ENCODE measurements around the gene USHBP1. TPM values are rescaled to one million over a fixed set of nuclear protein-coding genes. Genes with fewer than 3 reads are reported as not detected.

Gene USHBP1
- total RNA-seq, 1 donor from 2014 or later = 12.3 TPM

DNA sequence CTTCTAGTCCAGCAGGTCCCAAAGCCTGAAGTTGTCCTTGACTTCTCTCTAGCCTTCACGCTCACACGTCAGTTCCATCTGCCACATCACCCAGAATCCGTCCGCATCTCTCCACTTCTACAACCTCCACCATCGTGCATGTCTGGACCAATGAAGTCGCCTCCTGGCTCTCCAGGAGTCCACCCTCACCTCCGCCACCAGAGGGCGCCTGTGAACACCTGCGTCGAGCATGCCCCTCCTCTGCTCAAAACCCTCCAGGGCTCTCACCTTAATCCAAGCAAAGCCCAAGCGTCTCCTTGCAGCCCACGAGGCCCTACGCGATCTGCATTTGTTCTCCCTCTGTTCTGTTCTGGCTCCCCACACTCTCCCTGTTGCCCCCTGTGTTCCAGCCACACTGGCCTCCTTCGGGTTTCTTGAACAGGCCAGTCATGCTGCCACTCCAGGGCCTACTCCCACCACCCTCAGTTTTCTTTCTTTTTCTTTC lies 3.7 kb downstream of the USHBP1 start:
- H3K36me3 ChIP-seq = no peaks in the 10 kb centered on the region
- peak in 1 of 2 donors; percentile 87 for DNase-seq (ENCODE audit: low spot score in 2 of 2)
- no peaks in the 10 kb centered on the region for H3K27me3 ChIP-seq
- H3K9me3 ChIP-seq = no peaks in the 10 kb centered on the region
- no peaks in the 10 kb centered on the region for H3K4me1 ChIP-seq
- no peak overlapping the region for H3K4me3 ChIP-seq
- intact Hi-C loops (cut with DNase I) = loop anchor here (2.0 to 10.0 kb wide), 2 partner anchors 22 to 204 kb away; partner anchors contain the start of gene NXNL1
- H3K27ac ChIP-seq = no peak overlapping the region
- peak; percentile 83 to 93 (median 83) for TF ChIP-seq CTCF (IDR thresholded peaks at IDR 0.05)

GRCh38 chr19:17259934-17260333 lies 4.6 kb downstream of the USHBP1 start:
- DNase-seq (ENCODE audit: low spot score in 2 of 2) = no peak
- H3K9me3 ChIP-seq = no peaks in the 10 kb centered on the region
- no peak overlapping the region for H3K27ac ChIP-seq
- intact Hi-C loops (cut with DNase I) = loop anchor here (2.0 to 10.0 kb wide), 2 partner anchors 23 to 205 kb away; partner anchors contain the start of gene NXNL1
- no peak for TF ChIP-seq CTCF (IDR thresholded peaks at IDR 0.05)
- H3K36me3 ChIP-seq = no peaks in the 10 kb centered on the region
- H3K4me1 ChIP-seq = no peaks in the 10 kb centered on the region
- no peak overlapping the region for H3K4me3 ChIP-seq
- H3K27me3 ChIP-seq = no peaks in the 10 kb centered on the region

DNA sequence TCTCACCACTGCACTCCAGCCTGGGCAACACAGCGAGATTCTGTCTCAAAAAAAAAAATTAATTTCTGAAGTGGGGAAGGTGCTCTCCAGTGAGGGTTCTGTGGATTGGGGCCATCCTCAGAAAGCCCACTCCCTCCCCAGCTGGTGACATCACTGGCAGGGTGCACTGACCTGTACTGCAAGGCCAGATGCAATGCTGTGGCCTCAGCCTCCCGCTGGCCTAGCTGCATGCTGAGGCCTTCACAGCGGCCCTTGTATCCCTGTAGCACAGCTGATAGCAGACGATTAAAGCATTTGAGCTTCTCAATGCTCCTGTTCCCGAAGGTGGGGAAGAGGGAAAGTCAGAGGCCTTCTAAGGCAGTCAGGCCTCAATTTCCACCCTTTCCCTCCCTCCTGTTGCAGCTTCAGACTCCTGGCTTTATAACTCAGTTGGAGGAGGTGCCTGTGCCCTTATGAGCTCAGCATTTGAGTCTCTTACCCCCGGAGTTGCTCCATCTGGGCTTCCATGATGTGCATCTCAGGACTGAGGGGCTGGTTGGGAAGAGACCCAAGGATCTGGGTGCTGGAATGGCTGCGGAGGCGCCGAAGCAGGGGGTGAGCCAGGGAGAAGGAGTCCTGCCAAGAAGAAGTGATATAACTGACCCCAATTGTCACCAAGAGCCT lies 5.3 kb downstream of the USHBP1 start:
- H3K27ac ChIP-seq = no peak overlapping the region
- TF ChIP-seq CTCF (IDR thresholded peaks at IDR 0.05) = no peak
- no peak for DNase-seq (ENCODE audit: low spot score in 2 of 2)
- H3K27me3 ChIP-seq = no peaks in the 10 kb centered on the region
- H3K9me3 ChIP-seq = no peaks in the 10 kb centered on the region
- H3K4me1 ChIP-seq = no peaks in the 10 kb centered on the region
- no peak overlapping the region for H3K4me3 ChIP-seq
- no peaks in the 10 kb centered on the region for H3K36me3 ChIP-seq
- intact Hi-C loops (cut with DNase I) = no loop called here

GRCh38 chr19:17256130-17256529 lies 8.4 kb downstream of the USHBP1 start:
- H3K4me1 ChIP-seq = no peaks in the 10 kb centered on the region
- no peak for DNase-seq (ENCODE audit: low spot score in 2 of 2)
- intact Hi-C loops (cut with DNase I) = no loop called here
- H3K9me3 ChIP-seq = no peaks in the 10 kb centered on the region
- H3K36me3 ChIP-seq = no peaks in the 10 kb centered on the region
- no peak overlapping the region for H3K4me3 ChIP-seq
- no peak overlapping the region for H3K27ac ChIP-seq
- no peaks in the 10 kb centered on the region for H3K27me3 ChIP-seq
- no peak for TF ChIP-seq CTCF (IDR thresholded peaks at IDR 0.05)

GRCh38 chr19:17255150-17255621 lies 9.4 kb downstream of the USHBP1 start:
- no peak for TF ChIP-seq CTCF (IDR thresholded peaks at IDR 0.05)
- Histone ChIP-seq H3K27me3 (no peaks in the 10 kb centered on the region), H3K36me3 (no peaks in the 10 kb centered on the region), H3K27ac (no peak overlapping the region), H3K9me3 (no peaks in the 10 kb centered on the region), H3K4me3 (no peak overlapping the region), H3K4me1 (no peaks in the 10 kb centered on the region)
- DNase-seq (ENCODE audit: low spot score in 2 of 2) = no peak
- intact Hi-C loops (cut with DNase I) = no loop called here
